ENCODE results near the gene TRIM65. TPM values are rescaled to one million over a fixed set of nuclear protein-coding genes. Genes with fewer than 3 reads are reported as not detected.

The TRIM65 gene
- total and polyA plus RNA-seq, 2 of the 13 experiments (the other 11 are each of a cell fraction or from before 2014, with no cell fraction given): 10.3 to 22.4 TPM

GRCh38 chr17:75888484-75888883 is 8.3 kb downstream of the TRIM65 start:
- H3K4me1 ChIP-seq (ENCODE audit: insufficient read depth, low read length): peaks cover 35% of the 10 kb centered on the region
- H3K9ac ChIP-seq (ENCODE audit: insufficient read depth, low read depth, low read length): no peak overlapping the region
- BruUV-seq (replicated peaks): no TSS peak
- ATAC-seq (no peak), DNase-seq (ENCODE audit: low spot score) (no peak), FAIRE-seq (no peak)
- H3K9me3 ChIP-seq (ENCODE audit: low read length): no peaks in the 10 kb centered on the region
- H3K36me3 ChIP-seq (replicated peaks in 1 of 2; ENCODE audit: control insufficient read depth in 1 of 2, insufficient read depth in 2 of 2, low read length in 2 of 2): no peaks in the 10 kb centered on the region
- H3K27ac ChIP-seq (ENCODE audit: extremely low read length, insufficient read depth, low read length): no peak overlapping the region
- no peak overlapping the region for H3K4me2 ChIP-seq (ENCODE audit: low read depth, low read length)
- H3K79me2 ChIP-seq (ENCODE audit: insufficient read depth, low read length): no peaks in the 10 kb centered on the region
- H2AFZ ChIP-seq (ENCODE audit: low read length): no peak overlapping the region
- no peaks in the 10 kb centered on the region for H3K27me3 ChIP-seq (ENCODE audit: control insufficient read depth in 1 of 2, insufficient read depth in 2 of 2, low read length in 2 of 2)
- in situ Hi-C loops (cut with HindIII; ENCODE audit: extremely low pct_ligation_motif_present, low pct_unique_long_range_greater_than_20kb): no loop called here
- no peak overlapping the region for H3K4me3 ChIP-seq (replicated peaks in 1 of 3; ENCODE audit: insufficient read depth in 1 of 3, low read depth in 2 of 3, low read length in 3 of 3)
- no peaks in the 10 kb centered on the region for H4K20me1 ChIP-seq (ENCODE audit: insufficient read depth, low read length)
- ChIA-PET POLR2A (interaction anchor here (10.6 to 12.9 kb wide), 2 partner anchors 8 to 17 kb away, joined by 116 to 423 read pairs; partner anchors contain the start of gene TRIM47), CTCF (ENCODE audit: low intra/inter-chr PET ratio, low total read pairs) (no interaction called here)
- 93% methylated on average over 6 of the region's 6 CpGs for WGBS (ENCODE audit: low lambda C conversion rate)
- intact Hi-C loops (cut with micrococcal nuclease; ENCODE audit: unreplicated experiment): no loop called here
- TF ChIP-seq RNF2 (conservative IDR thresholded peaks at IDR 0.05; ENCODE audit: low read depth) (no peak), ZNF10 (CRISPR knock-in tag; IDR thresholded peaks at IDR 0.05; ENCODE audit: borderline replicate concordance, low read depth) (no peak), AHR (CRISPR knock-in tag; IDR thresholded peaks at IDR 0.05) (peak; percentile 27; the same call in 1 of the 2 replicates), TMF1 (CRISPR knock-in tag; IDR thresholded peaks at IDR 0.05; ENCODE audit: low read depth) (no peak), ZNF773 (CRISPR knock-in tag; IDR thresholded peaks at IDR 0.05; ENCODE audit: borderline replicate concordance) (no peak), NONO (IDR thresholded peaks at IDR 0.05) (no peak), NONO (CRISPR knock-in tag; conservative IDR thresholded peaks at IDR 0.05) (0 out of 2 replicates have a peak, but pooled peaks have one; percentile 31), MAFF (IDR thresholded peaks at IDR 0.05; ENCODE audit: low read depth, low read length) (no peak), BCL6 (CRISPR knock-in tag; IDR thresholded peaks at IDR 0.05) (no peak), POLR2G (IDR thresholded peaks at IDR 0.05; ENCODE audit: low read depth, low read length) (peak; percentile 38; the same call in 1 of the 2 replicates), GLMP (CRISPR knock-in tag; IDR thresholded peaks at IDR 0.05; ENCODE audit: borderline replicate concordance) (no peak), THRA (CRISPR knock-in tag; IDR thresholded peaks at IDR 0.05; ENCODE audit: borderline replicate concordance) (no peak), THAP9 (CRISPR knock-in tag; IDR thresholded peaks at IDR 0.05; ENCODE audit: borderline replicate concordance) (no peak), FOXO4 (CRISPR knock-in tag; conservative IDR thresholded peaks at IDR 0.05) (no peak), ZNF441 (CRISPR knock-in tag; IDR thresholded peaks at IDR 0.05; ENCODE audit: borderline replicate concordance) (no peak), AGO2 (optimal IDR thresholded peaks at IDR 0.05; ENCODE audit: low read depth, low read length) (peak; percentile 90), FOSL2 (CRISPR knock-in tag; IDR thresholded peaks at IDR 0.05) (no peak), ZNF782 (CRISPR knock-in tag; IDR thresholded peaks at IDR 0.05; ENCODE audit: borderline replicate concordance) (no peak), ESRRA (CRISPR knock-in tag; IDR thresholded peaks at IDR 0.05; ENCODE audit: low read depth) (no peak), CHCHD3 (CRISPR knock-in tag; IDR thresholded peaks at IDR 0.05) (no peak)

All from HepG2 (cell line).